DMS114 treated with DMSO at 0.1 percent for 48 hours (cell line): ENCODE data around the gene ALPK1.
A peak's percentile ranks its signal among the peaks of the same experiment; 100 is the strongest.
"Not testable (repeated sequence)": the region's sequence is repeated elsewhere in the genome, so short reads cannot be mapped to it uniquely, and the experiment has no call there.

Experiments
- DNase-seq: peaks from one replicate; lab custom pipeline; 2025; ENCODE audit not compliant: unreplicated experiment; lab: John Stamatoyannopoulos, UW

The ALPK1 gene

GRCh38 chr4:112284166-112284565 lies 13.0 kb upstream of the ALPK1 start:
- no peak for DNase-seq

DNA sequence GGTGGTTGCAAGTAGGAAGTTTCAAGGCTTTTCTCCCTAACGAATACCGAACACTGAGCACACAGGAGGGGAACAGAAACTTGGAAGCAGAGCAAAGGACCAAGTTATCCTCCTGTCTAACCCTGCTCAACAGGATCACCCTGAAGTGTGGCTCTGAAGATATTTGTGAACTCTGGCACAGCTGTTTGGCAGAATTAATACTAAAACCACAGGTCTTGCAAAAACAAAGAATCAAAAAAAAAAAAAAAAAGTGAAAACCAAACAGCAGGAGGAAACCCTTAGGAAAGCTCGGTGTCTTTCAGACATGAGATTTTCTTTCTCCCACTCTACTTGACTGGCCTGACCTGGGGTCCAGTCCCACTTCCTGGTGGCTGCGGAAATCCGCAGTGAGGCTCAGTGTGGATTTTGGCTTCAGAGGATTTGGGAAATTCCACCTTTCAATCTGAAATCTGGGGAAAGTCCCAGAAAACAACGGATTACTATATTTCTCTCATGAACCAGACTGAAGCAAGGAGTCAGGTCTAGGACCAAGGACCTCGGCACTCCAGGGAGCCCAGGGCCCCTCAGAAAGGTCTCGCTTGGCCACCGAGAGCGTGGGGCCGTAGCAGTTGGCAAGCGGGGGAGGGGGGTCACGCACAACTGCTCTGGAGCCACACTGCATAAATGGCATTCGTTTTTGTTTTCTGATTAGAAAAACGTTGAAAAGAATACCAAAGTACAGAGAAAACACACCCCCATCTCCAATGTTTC lies 12.3 kb upstream of the ALPK1 start:
- no peak for DNase-seq

DNA sequence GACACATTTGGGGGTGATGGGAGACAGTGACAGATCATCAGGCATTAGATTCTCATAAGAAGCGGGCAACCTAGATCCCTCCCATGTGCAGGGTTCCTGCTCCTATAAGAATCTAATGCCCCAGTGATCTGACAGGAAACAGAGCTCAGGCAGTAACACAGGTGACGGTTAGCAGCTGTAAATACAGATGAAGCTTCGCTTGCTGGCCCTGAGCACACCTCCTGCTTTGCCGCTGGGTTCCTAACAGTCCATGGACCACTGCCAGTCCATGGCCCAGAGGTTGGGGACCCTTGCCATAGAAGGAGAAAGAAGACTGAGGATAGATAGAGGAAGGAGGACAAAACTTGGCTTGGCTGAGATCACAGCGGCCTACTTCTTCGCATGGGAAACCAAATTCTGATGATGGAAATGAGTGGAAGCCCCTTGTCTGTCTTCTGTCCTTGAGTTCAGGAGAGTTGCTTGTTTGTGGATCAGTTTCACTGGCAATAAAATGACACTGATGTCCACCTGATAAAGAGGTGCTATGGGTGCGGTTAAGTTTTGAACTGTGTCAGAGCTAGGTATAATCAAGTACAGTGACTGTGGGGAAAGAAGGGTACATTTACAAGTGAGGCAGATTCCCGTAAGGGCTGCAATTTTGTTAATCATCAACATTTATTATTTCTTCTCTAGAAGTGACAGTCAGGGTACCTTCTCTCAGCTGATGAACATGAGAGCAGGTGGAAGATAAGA lies 9.7 kb upstream of the ALPK1 start:
- no peak for DNase-seq

GRCh38 chr4:112288455-112288854 lies 8.7 kb upstream of the ALPK1 start:
- DNase-seq: no peak

DNA sequence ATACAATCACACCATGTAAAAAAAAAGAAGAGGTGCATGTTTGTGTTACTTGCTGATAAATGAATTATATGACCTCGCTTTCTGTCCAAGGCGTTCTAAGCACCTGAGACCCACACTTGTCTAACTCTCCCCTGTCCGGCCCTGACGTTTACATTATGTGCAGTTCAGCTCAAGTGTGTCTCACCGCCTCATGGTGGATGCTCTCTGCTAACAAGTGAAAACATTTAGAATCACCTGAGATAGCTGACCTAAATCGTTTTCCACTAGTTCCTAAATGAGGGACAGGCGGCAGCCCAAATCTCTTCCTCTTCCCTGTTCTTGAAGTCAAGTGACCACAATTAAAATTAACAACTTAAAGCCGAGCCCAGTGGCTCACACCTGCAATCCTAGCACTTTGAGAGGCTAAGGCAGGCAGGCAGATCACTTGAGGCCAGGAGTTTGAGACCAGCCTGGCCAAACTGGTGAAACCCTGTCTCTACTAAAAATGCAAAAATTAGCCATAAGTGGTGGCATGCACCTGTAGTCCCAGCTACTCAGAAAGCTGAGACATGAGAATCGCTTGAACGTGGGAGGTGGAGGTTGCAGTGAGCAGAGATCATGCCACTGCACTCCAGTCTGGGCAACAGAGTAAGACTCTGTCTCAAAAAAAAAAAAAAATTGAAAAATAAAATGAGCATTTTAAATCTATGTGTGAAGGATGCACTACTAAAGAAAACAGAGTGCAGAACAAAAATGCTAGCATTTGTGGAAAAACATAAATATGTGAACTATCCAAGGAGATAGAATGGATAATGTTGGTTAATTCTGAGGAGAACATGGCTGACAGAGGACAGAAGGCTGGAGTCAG lies 7.5 kb upstream of the ALPK1 start:
- DNase-seq: no peak

DNA sequence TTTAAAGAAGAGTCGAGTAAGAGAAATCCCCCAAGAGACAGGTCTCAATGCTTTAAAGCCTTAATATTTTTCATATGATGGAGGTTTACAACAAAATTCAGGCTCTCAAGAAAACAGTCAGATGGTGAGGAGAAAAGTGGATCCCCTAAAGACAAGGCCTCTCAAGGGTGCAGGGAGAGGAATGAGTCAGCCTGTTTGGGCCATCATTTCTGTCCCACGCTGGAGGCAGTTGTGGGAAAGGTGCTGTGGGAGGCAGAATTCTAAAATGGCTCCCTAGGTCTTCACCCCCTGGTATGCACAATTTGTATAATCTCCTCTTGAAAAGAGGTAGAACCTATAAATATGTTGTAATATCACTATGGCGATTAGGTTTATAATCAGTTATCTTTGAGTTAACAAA lies 6.8 kb upstream of the ALPK1 start:
- DNase-seq: no peak

DNA sequence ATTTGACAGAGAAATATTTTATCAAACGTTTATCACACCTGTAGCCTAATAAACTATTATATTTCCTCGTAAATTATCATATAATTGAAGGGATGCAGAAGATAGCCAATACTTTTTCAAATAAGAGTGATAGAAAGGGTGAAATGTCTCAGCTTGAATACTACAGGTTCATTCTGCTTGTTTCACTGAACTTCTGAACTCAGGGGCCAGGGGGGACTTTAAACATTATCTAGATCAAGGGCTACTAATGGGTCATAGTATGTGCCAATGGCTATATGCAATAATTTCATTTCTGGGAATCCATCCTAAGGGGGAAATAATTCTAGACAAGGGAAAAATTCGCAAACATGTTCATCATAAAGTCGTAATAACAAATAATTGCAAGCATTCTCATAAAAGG lies 2.6 kb downstream of the ALPK1 start:
- DNase-seq: no peak

DNA sequence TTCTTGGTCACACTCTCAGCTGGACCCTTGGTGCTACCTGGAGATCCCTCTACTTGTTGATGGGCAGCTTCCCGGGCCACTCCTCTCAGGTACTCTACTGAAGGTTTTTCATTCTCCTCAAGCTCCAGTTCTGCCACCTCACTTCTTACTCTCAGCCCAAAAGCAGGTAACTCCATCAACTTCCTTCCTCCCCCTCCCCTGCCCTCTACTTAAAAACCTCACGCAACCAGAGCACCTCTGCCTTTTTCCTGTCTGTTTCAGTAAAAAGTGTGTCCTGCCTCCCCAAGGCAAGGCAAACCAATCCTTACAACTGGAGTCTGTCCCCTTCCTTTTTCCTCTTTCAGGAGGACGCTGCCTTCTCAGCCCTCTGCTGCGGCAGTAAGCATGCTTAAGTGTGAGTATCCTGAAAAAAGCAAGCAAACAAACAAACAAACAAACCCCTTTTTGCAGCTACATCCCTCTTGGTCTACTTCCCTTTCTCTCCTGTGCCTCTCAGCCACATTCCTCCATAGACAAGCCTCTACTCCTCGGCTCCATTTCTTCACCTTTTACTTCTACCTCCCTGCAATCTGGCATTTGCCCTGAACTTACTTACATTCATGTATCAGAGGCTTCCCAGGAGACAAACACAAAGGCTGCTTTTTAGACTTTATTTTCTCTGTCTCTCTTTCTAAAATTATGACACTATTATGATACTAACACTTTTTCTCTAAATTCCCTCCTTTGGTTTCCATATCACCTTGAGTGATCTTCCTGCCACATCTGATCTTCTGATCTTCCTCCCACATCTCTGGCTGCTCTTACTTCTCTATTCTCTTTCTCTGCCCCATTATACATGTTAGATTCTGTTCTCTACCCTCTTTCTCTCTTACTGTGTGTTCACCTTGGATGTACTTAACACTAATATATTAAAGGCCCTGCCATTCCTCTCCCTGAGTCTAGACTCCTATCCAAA lies 5.4 kb downstream of the ALPK1 start:
- DNase-seq: no peak

DNA sequence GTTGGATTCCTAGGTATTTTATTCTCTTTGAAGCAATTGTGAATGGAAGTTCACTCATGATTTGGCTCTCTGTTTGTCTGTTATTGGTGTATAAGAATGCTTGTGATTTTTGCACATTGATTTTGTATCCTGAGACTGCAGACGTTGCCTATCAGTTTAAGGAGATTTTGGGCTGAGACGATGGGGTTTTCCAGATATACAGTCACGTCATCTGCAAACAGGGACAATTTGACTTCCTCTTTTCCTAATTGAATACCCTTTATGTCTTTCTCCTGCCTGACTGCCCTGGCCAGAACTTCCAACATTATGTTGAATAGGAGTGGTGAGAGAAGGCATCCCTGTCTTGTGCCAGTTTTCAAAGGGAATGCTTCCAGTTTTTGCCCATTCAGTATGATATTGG lies 8.3 kb downstream of the ALPK1 start:
- not testable (repeated sequence) for DNase-seq

DNA sequence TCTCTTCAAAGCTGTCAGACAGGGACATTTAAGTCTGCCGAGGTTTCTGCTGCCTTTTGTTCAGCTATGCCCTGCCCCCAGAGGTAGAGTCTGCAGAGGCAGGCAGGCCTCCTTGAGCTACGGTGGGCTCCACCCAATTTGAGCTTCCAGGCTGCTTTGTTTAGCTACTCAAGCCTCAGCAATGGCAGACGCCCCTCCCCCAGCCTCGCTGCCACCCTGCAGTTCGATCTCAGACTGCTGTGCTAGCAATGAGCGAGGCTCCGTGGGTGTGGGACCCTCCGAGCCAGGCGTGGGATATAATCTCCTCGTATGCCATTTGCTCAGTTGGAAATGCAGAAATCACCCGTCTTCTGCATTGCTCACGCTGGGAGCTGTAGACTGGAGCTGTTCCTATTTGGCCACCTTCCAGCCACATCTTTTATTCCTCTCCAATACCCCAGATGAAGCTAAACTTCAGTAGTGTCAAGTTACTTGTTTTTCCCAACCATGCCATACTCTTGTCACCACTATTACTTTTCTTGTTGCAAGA lies 12.2 kb downstream of the ALPK1 start:
- DNase-seq: not testable (repeated sequence)

- no peak for DNase-seq
Observed at GRCh38 chr4:112311516-112311915, 14.3 kb downstream of the ALPK1 start.

DNA sequence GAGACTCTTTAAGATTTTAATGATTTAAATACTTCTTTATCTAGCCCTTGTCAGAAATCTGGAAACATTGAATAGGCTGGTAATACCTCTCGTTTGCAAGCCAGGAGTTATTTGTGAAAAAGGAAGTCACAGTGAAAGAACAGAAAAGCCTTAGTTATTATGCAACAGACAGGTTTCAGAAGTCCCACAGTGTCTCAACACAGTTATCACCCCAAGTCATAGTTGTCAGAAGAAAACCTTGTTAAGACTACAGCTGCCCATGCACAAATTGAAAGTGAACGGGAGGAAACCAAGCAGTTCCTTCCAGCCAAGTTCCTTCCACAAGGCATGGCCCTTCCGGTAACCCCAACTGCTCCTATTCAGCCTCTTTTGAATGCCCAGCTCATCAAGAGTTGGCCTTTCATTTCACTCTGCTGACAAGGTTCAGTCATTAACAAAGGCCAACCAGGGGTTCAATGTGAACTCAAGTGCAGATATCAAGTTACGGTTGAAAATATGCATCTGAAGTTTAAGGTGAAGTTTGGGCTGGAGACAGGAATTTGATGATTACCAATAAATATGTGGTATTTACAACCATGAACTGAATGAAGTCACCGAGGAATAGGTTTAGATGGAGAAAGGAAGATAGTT lies 15.6 kb downstream of the ALPK1 start:
- no peak for DNase-seq

DNA sequence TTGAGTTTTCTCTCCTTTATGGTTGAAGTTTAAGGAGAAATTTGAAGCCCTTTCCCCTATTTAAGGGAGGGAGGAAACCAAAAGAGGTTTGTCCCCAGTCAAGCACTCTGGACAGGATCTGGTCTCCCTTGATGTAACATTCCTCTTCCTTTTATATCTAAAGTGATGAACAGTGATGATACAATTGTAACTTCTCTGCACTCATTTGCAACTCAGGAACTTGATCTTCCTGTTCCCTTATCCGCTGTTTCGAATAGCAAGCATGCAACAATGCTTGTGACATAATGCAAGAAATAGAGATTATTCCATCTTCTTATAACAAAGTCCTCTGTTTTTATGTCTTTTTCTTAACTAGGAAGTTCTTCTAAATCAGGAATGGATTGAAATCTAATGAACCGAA lies 18.3 kb downstream of the ALPK1 start:
- DNase-seq: no peak

GRCh38 chr4:112316360-112316759 lies 19.2 kb downstream of the ALPK1 start:
- DNase-seq: no peak

GRCh38 chr4:112318239-112319142 lies 21.3 kb downstream of the ALPK1 start:
- no peak for DNase-seq

GRCh38 chr4:112321776-112322684 lies 24.9 kb downstream of the ALPK1 start:
- DNase-seq: peak; percentile 46

DNA sequence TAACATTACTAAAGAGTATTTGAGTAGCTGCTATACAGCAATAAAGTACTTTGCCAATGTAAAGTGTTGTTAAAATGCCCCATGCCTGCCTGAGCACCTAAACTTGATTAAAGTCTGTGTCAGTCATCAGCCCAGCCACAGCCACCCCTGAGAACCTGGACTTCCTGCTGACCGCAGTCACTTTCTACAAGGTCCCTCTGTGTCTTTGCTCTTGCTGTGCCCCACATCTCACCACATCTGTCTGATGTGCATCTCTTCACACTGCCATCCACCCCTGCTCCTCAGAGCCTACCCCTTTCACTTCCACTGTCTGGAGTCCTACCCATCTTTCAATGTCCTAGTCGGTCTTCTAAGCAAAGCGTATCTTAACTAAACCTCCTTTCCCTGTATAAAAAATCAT lies 25.7 kb downstream of the ALPK1 start:
- no peak for DNase-seq

DNA sequence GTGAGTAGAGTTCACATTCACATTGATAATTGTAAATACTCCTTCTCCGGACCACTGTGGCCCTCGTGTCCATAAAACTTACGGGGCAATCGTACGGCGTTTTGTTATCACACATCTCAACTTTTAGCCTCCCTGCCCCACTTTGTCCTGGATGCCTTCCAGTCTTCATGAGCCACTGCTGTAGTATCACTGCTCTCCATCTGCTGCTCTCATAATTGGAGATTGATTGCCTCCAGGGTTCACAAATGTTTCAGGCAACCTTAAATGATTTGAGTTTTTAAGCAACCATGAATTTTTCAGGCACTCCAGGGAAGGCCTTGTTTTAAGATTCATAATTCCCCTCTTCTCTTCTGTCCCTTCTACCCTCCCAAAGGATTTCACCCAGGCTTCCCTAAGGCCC lies 28.4 kb downstream of the ALPK1 start:
- no peak for DNase-seq
